Measurements from ENCODE around the gene HSD3B2. TPM values are rescaled to one million over a fixed set of nuclear protein-coding genes. Genes with fewer than 3 reads are reported as not detected.

The HSD3B2 gene
- polyA plus RNA-seq, 1 experiment: not detected

- no peak overlapping the region for H3K27ac ChIP-seq (ENCODE audit: low read depth, low read length)
- no peak overlapping the region for H3K4me3 ChIP-seq (ENCODE audit: low read depth, low read length)
- CTCF ChIA-PET: no interaction called here
- no peak for TF ChIP-seq CTCF (IDR thresholded peaks at IDR 0.05; ENCODE audit: low read depth, low read length)
- no peak for DNase-seq (ENCODE audit: low read depth, low spot score)
- H3K27me3 ChIP-seq (ENCODE audit: control insufficient read depth, insufficient read depth, low read length): no peaks in the 10 kb centered on the region
- POLR2A ChIA-PET: no interaction called here
- H3K9me3 ChIP-seq (ENCODE audit: control insufficient read depth, insufficient read depth, low read length): no peaks in the 10 kb centered on the region
These were observed 30.4 kb upstream of the HSD3B2 start for GRCh38 chr1:119384591-119384990.

- POLR2A ChIA-PET: no interaction called here
- Histone ChIP-seq H3K27ac (ENCODE audit: low read depth, low read length) (no peak overlapping the region), H3K9me3 (ENCODE audit: control insufficient read depth, insufficient read depth, low read length) (no peaks in the 10 kb centered on the region), H3K27me3 (ENCODE audit: control insufficient read depth, insufficient read depth, low read length) (no peaks in the 10 kb centered on the region), H3K4me3 (ENCODE audit: low read depth, low read length) (no peak overlapping the region)
- no peak for TF ChIP-seq CTCF (IDR thresholded peaks at IDR 0.05; ENCODE audit: low read depth, low read length)
- DNase-seq (ENCODE audit: low read depth, low spot score): no peak
- CTCF ChIA-PET: no interaction called here
These were observed 29.3 kb upstream of the HSD3B2 start for GRCh38 chr1:119385650-119386049.

GRCh38 chr1:119387858-119388257, 27.1 kb upstream of the HSD3B2 start:
- no peaks in the 10 kb centered on the region for H3K27me3 ChIP-seq (ENCODE audit: control insufficient read depth, insufficient read depth, low read length)
- no peak overlapping the region for H3K27ac ChIP-seq (ENCODE audit: low read depth, low read length)
- no peak overlapping the region for H3K4me3 ChIP-seq (ENCODE audit: low read depth, low read length)
- POLR2A ChIA-PET: no interaction called here
- no peak for TF ChIP-seq CTCF (IDR thresholded peaks at IDR 0.05; ENCODE audit: low read depth, low read length)
- CTCF ChIA-PET: no interaction called here
- H3K9me3 ChIP-seq (ENCODE audit: control insufficient read depth, insufficient read depth, low read length): no peaks in the 10 kb centered on the region
- no peak for DNase-seq (ENCODE audit: low read depth, low spot score)

GRCh38 chr1:119388450-119388849, 26.5 kb upstream of the HSD3B2 start:
- DNase-seq (ENCODE audit: low read depth, low spot score): no peak
- Histone ChIP-seq H3K9me3 (ENCODE audit: control insufficient read depth, insufficient read depth, low read length) (no peaks in the 10 kb centered on the region), H3K4me3 (ENCODE audit: low read depth, low read length) (no peak overlapping the region), H3K27ac (ENCODE audit: low read depth, low read length) (no peak overlapping the region), H3K27me3 (ENCODE audit: control insufficient read depth, insufficient read depth, low read length) (no peaks in the 10 kb centered on the region)
- ChIA-PET POLR2A (no interaction called here), CTCF (no interaction called here)
- no peak for TF ChIP-seq CTCF (IDR thresholded peaks at IDR 0.05; ENCODE audit: low read depth, low read length)

- ChIA-PET POLR2A (no interaction called here), CTCF (no interaction called here)
- Histone ChIP-seq H3K9me3 (ENCODE audit: control insufficient read depth, insufficient read depth, low read length) (no peaks in the 10 kb centered on the region), H3K27ac (ENCODE audit: low read depth, low read length) (no peak overlapping the region), H3K27me3 (ENCODE audit: control insufficient read depth, insufficient read depth, low read length) (no peaks in the 10 kb centered on the region), H3K4me3 (ENCODE audit: low read depth, low read length) (no peak overlapping the region)
- TF ChIP-seq CTCF (IDR thresholded peaks at IDR 0.05; ENCODE audit: low read depth, low read length): no peak
- DNase-seq (ENCODE audit: low read depth, low spot score): no peak
These were observed 24.4 kb upstream of the HSD3B2 start for GRCh38 chr1:119390526-119390925.
